HCT116 (cell line): ENCODE results near the gene HEXD. TPM values are rescaled to one million over a fixed set of nuclear protein-coding genes. Genes with fewer than 3 reads are reported as not detected.
A peak's percentile ranks its signal among the peaks of the same experiment; 100 is the strongest.

Experiments used
- ATAC-seq: fragments of 200-7000 bp; cut with Tn5 transposase; 2 replicates; pipeline ENCODE4 v1.9.1; 2020; ENCODE audit warnings: mild to moderate bottlenecking, moderate library complexity
- BruUV-seq: library from RNA; stranded (reverse); fragments of 400-500 nt; replicated peaks from 2 replicates; lab custom pipeline; 2021; lab: Mats Ljungman, UMichigan
- CTCF ChIA-PET: fragments of 300-600 bp; sonication (Branson Sonifier 250); formaldehyde crosslinking; loops from one replicate; lab custom pipeline; 2021; ENCODE audit warnings: antibody characterized with exemption; lab: Charles Lee
- POLR2A ChIA-PET: fragments of 300-600, 350-600 bp; sonication (Branson Sonifier 250); formaldehyde crosslinking; loops from one replicate; lab custom pipeline; 2021; ENCODE audit warnings: antibody characterized with exemption; lab: Charles Lee
- RAD21 ChIA-PET, 2 experiments: fragments of 300-600 bp; sonication (Branson Sonifier 250); formaldehyde crosslinking; loops; one replicate each; lab custom pipeline; 2023; ENCODE audit warnings: low total read pairs in 2 of 2; ENCODE audit not compliant: uncharacterized antibody in 2 of 2, unreplicated experiment in 2 of 2, low non-redundant PET in 1 of 2; lab: Charles Lee
- DNase-seq: peaks from one replicate; pipeline ENCODE4 v3.0.0-alpha.2; 2010; ENCODE audit warnings: low read depth, low spot score
- H2AFZ ChIP-seq: fragments of 200-600 bp; shearing (Covaris generic), sonication (generic); 2 replicates; pipeline ENCODE4 v1.6.1; 2017; ENCODE audit warnings: low read depth, mixed run types, mixed read lengths, antibody characterized with exemption, low read length; ENCODE audit not compliant: poor library complexity, severe bottlenecking
- H3K27ac ChIP-seq: 2 replicates; pipeline ENCODE4 v1.5.1; 2012; ENCODE audit warnings: low read depth, low read length
- H3K27me3 ChIP-seq: fragments of 200-600 bp; sonication (generic); 2 replicates; pipeline ENCODE4 v1.6.1; 2016; ENCODE audit warnings: mixed run types, low read length, mixed read lengths; ENCODE audit not compliant: insufficient read depth
- H3K36me3 ChIP-seq, 2 experiments: fragments of 200-500 bp in 1 of 2; fragments of 200-600 bp in 1 of 2; sonication (Bioruptor generic) in 1 of 2; sonication (generic) in 1 of 2; 2 replicates each; pipeline versions ENCODE4 v1.5.1 to v1.6.1; 2014 to 2016; ENCODE audit warnings: low read length in 2 of 2, inconsistent platforms in 1 of 2, mixed read lengths in 1 of 2, mixed run types in 1 of 2; ENCODE audit not compliant: insufficient read depth in 2 of 2, control insufficient read depth in 1 of 2
- H3K4me1 ChIP-seq, 2 experiments: fragments of 200-600 bp in 1 of 2; sonication (generic) in 1 of 2; 2 replicates each; pipeline versions ENCODE4 v1.5.1 to v1.6.1; 2012 to 2017; ENCODE audit warnings: low read length in 2 of 2, inconsistent platforms in 1 of 2, mild to moderate bottlenecking in 1 of 2, mixed read lengths in 1 of 2, mixed run types in 1 of 2, moderate library complexity in 1 of 2; ENCODE audit not compliant: insufficient read depth in 2 of 2, control insufficient read depth in 1 of 2
- H3K4me2 ChIP-seq: fragments of 200-600 bp; sonication (generic); 2 replicates; pipeline ENCODE4 v1.6.1; 2017; ENCODE audit warnings: mixed run types, low read length, mixed read lengths
- H3K4me3 ChIP-seq, 2 experiments: fragments of 200-600 bp in 1 of 2; sonication (generic) in 1 of 2; replicated peaks in 1 of 2; 2 replicates each; pipeline ENCODE4 v1.5.1; 2011 to 2016; ENCODE audit warnings: low read length in 2 of 2, control low read depth in 1 of 2, low read depth in 1 of 2, mild to moderate bottlenecking in 1 of 2, mixed read lengths in 1 of 2, mixed run types in 1 of 2
- H3K79me2 ChIP-seq: fragments of 200-600 bp; sonication (generic); 2 replicates; pipeline ENCODE4 v1.6.1; 2017; ENCODE audit warnings: mild to moderate bottlenecking, mixed run types, low read length, moderate library complexity, mixed read lengths; ENCODE audit not compliant: insufficient read depth
- H3K9ac ChIP-seq: fragments of 200-600 bp; sonication (generic); 2 replicates; pipeline ENCODE4 v1.6.1; 2016; ENCODE audit warnings: low read length, mixed read lengths
- H3K9me2 ChIP-seq: fragments of 200-600 bp; sonication (generic), shearing (Covaris generic); 2 replicates; pipeline ENCODE4 v1.6.1; 2017; ENCODE audit warnings: mixed run types, mild to moderate bottlenecking, moderate library complexity; ENCODE audit not compliant: insufficient read depth
- H3K9me3 ChIP-seq, 2 experiments: fragments of 200-500 bp in 1 of 2; fragments of 200-600 bp in 1 of 2; sonication (Bioruptor generic) in 1 of 2; sonication (generic) in 1 of 2; 2 replicates each; pipeline ENCODE4 v1.6.1; 2014 to 2017; ENCODE audit warnings: low read length in 2 of 2, mixed read lengths in 2 of 2, inconsistent platforms in 1 of 2, low read depth in 1 of 2, mild to moderate bottlenecking in 1 of 2, mixed run types in 1 of 2, moderate library complexity in 1 of 2; ENCODE audit not compliant: control insufficient read depth in 1 of 2, insufficient read depth in 1 of 2
- H4K20me1 ChIP-seq: fragments of 200-600 bp; sonication (generic), shearing (Covaris generic); 2 replicates; pipeline ENCODE4 v1.6.1; 2017; ENCODE audit warnings: mixed run types, mild to moderate bottlenecking, moderate library complexity; ENCODE audit not compliant: insufficient read depth
- EGR1 ChIP-seq: IDR thresholded peaks from 2 replicates; pipeline ENCODE4 v1.6.1; 2012; ENCODE audit warnings: low read depth
- EZH2phosphoT487 ChIP-seq: fragments of 200-600 bp; IDR thresholded peaks from 2 replicates; pipeline ENCODE4 v1.6.1; 2018; ENCODE audit warnings: antibody characterized with exemption, borderline replicate concordance
- FOSL1 ChIP-seq: IDR thresholded peaks from 2 replicates; pipeline ENCODE4 v1.6.1; 2012; ENCODE audit warnings: low read depth
- SP1 ChIP-seq: IDR thresholded peaks from 2 replicates; pipeline ENCODE4 v1.6.1; 2012; ENCODE audit warnings: low read depth
- SRF ChIP-seq: IDR thresholded peaks from 2 replicates; pipeline ENCODE4 v1.6.1; 2012; ENCODE audit warnings: low read depth
- TCF7L2 ChIP-seq: IDR thresholded peaks from 2 replicates; pipeline ENCODE4 v1.7.0; 2011; ENCODE audit warnings: borderline replicate concordance, inconsistent platforms; ENCODE audit not compliant: insufficient read depth, insufficient read length; ENCODE audit errors: extremely low read depth
- YY1 ChIP-seq: IDR thresholded peaks from 2 replicates; pipeline ENCODE4 v1.6.1; 2011; ENCODE audit warnings: low read length, low read depth, moderate library complexity, mild to moderate bottlenecking; ENCODE audit not compliant: insufficient replicate concordance; ENCODE audit errors: extremely low read depth
- ZBTB33 ChIP-seq: IDR thresholded peaks from 2 replicates; pipeline ENCODE4 v1.6.1; 2011; ENCODE audit warnings: mild to moderate bottlenecking, low read length, moderate library complexity; ENCODE audit not compliant: insufficient replicate concordance; ENCODE audit errors: extremely low read depth
- ZFX ChIP-seq: fragments of 450-650 bp; IDR thresholded peaks from 2 replicates; pipeline ENCODE4 v1.6.1; 2017
- intact Hi-C: fragments of 100-400 bp; cut with micrococcal nuclease; formaldehyde crosslinking; loops from 2 replicates; pipeline ENCODE4 v1.10.0; 2022
- total RNA-seq: library from RNA; stranded (reverse); gene quantifications from one replicate; pipeline ENCODE4 v1.2.1, GENCODE V29; 2021; ENCODE audit not compliant: unreplicated experiment
- TF ChIP-seq, protein P1 (sequence below), 3 experiments: fragments of 200-600 bp in 1 of 3; sonication (generic) in 1 of 3; IDR thresholded peaks in 2 of 3; conservative IDR thresholded peaks in 1 of 3; 2 replicates each; pipeline ENCODE4 v1.5.1; 2012 to 2017; ENCODE audit warnings: low read depth in 2 of 3, low read length in 2 of 3, antibody characterized with exemption in 1 of 3, borderline replicate concordance in 1 of 3, control low read depth in 1 of 3, mild to moderate bottlenecking in 1 of 3, mixed read lengths in 1 of 3, mixed run types in 1 of 3, moderate library complexity in 1 of 3; ENCODE audit not compliant: insufficient read depth in 1 of 3

Gene HEXD
- total RNA-seq, 1 experiment from 2014 or later, result 45.2 TPM

GRCh38 chr17:82419540-82419939 is 1.4 kb downstream of the HEXD start (continued):
- TF ChIP-seq ZBTB33 (no peak), FOSL1 (no peak), ZFX (no peak), EGR1 (no peak), TCF7L2 (no peak), SRF (no peak), EZH2phosphoT487 (no peak), SP1 (no peak)

- intact Hi-C loops, result no loop called here
- ATAC-seq, result peak; percentile 77
- no peaks in the 10 kb centered on the region for H3K9me2 ChIP-seq
- POLR2A ChIA-PET, result no interaction called here
- TF ChIP-seq YY1 (no peak), ZBTB33 (no peak), EGR1 (no peak)
- TF ChIP-seq, protein P1, sequence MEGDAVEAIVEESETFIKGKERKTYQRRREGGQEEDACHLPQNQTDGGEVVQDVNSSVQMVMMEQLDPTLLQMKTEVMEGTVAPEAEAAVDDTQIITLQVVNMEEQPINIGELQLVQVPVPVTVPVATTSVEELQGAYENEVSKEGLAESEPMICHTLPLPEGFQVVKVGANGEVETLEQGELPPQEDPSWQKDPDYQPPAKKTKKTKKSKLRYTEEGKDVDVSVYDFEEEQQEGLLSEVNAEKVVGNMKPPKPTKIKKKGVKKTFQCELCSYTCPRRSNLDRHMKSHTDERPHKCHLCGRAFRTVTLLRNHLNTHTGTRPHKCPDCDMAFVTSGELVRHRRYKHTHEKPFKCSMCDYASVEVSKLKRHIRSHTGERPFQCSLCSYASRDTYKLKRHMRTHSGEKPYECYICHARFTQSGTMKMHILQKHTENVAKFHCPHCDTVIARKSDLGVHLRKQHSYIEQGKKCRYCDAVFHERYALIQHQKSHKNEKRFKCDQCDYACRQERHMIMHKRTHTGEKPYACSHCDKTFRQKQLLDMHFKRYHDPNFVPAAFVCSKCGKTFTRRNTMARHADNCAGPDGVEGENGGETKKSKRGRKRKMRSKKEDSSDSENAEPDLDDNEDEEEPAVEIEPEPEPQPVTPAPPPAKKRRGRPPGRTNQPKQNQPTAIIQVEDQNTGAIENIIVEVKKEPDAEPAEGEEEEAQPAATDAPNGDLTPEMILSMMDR (IDR thresholded peaks at IDR 0.05 in 2 of 3, conservative IDR thresholded peaks at IDR 0.05 in 1 of 3; ENCODE audit: borderline replicate concordance in 1 of 3, insufficient read depth in 1 of 3, low read depth in 2 of 3, low read length in 2 of 3), result peak; percentile 43 to 99 (median 92); a peak in 5 of 6 replicates
- TF ChIP-seq, all 23 proteins: peak for 1
- H3K4me2 ChIP-seq, result no peak overlapping the region
- H4K20me1 ChIP-seq, result no peaks in the 10 kb centered on the region
- H3K9ac ChIP-seq, result no peak overlapping the region
- RAD21 ChIA-PET, result no interaction called here
- peaks cover 0 to 3% of the 10 kb centered on the region in 2 experiments; a peak in 1 of 4 replicates for H3K9me3 ChIP-seq
- H3K36me3 ChIP-seq, result no peaks in the 10 kb centered on the region
- H3K4me3 ChIP-seq, result no peak overlapping the region
- no TSS peak for BruUV-seq
- H3K79me2 ChIP-seq, result no peaks in the 10 kb centered on the region
- no peak overlapping the region for H2AFZ ChIP-seq
- no peak overlapping the region for H3K27ac ChIP-seq
- CTCF ChIA-PET, result no interaction called here
- DNase-seq, result peak; percentile 36
- peaks cover 2 to 4% of the 10 kb centered on the region in 2 experiments; a peak in 3 of 4 replicates for H3K4me1 ChIP-seq
- H3K27me3 ChIP-seq, result no peaks in the 10 kb centered on the region
These were observed 6.1 kb downstream of the HEXD start for GRCh38 chr17:82424001-82424862.
